ENCODE results near the gene ZNF438. TPM values are rescaled to one million over a fixed set of nuclear protein-coding genes. Genes with fewer than 3 reads are reported as not detected.

Gene ZNF438
- total and polyA plus RNA-seq, 7 experiments from 2014 or later: 3.9 to 9.4 (median 4.2) TPM

DNA sequence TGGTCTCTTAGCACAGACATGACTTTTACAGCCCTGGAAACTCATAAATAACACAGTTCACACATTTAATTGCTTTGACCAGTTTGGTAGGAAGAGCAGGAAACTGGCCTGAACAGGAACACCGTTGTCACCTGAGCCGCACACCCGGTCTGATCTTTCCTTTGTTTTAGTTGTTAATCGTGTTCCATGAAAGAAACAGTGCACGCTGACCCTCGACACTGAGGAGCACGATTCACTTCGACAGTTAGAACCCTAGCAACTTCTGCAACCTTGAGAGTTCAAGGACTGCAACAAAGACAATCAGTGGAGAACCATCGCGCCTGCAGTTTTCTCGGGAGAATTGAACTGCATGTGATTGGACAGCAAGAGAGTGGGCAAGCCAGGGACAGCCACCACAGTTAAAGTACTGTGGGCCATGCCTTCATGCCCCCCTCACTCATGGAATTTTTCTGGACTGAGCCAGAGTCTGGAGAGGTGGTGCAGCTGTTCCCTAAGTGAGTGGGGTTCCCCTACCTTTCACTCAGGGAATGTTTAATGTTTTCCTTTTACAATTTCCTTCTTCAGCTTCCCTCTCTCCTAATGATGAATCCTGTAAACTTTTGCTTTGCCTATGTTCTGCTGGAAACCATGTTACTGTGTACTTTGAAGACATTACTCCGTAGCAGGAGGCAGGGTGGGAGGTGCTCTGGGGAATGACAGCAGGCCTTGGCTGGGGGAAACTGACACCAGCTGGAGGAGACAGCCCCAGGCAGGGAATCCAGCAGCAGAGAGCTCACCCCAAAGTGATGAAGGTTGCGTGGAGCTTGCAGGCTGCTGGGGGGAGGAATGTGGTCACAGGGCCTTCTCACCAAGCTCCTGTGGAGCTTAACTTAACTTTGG lies 198.7 kb downstream of the ZNF438 start:
- ATAC-seq (no peak), DNase-seq (no peak)
- H3K4me1 ChIP-seq (ENCODE audit: control insufficient read depth in 2 of 2, insufficient read depth in 2 of 2, low read length in 2 of 2): no peaks in the 10 kb centered on the region
- Mint-ChIP-seq H3K27me3 (peaks cover 0 to 4% (median 0%) of the 10 kb centered on the region in 5 donors), H3K4me1 (peaks cover 0 to 1% (median 0%) of the 10 kb centered on the region in 7 donors), H3K36me3 (peaks cover 0 to 6% (median 0%) of the 10 kb centered on the region in 5 donors), H3K27ac (peak overlapping the region in 2 of 9 donors; percentile 8 to 34), H3K9me3 (no peaks in the 10 kb centered on the region), H3K4me3 (no peak overlapping the region)
- intact Hi-C loops (cut with micrococcal nuclease): no loop called here
- no peak overlapping the region for H3K27ac ChIP-seq (ENCODE audit: low read depth, low read length)
- H3K4me3 ChIP-seq (ENCODE audit: low read length): no peak overlapping the region
- H3K27me3 ChIP-seq (ENCODE audit: control insufficient read depth in 2 of 2, insufficient read depth in 2 of 2, low read length in 2 of 2): no peaks in the 10 kb centered on the region
- ChIA-PET CTCF (interaction anchor here (1.2 kb wide), 1 partner anchor 20 kb away, joined by 5 read pairs; no protein-coding TSS in a partner anchor), POLR2A (no interaction called here)
- H3K36me3 ChIP-seq (ENCODE audit: control insufficient read depth in 2 of 3, insufficient read depth in 3 of 3, low read length in 3 of 3): no peaks in the 10 kb centered on the region
- H3K9me3 ChIP-seq (ENCODE audit: control insufficient read depth in 2 of 3, low read length in 3 of 3): no peaks in the 10 kb centered on the region

GRCh38 chr10:30832001-30832748 lies 199.5 kb downstream of the ZNF438 start:
- no peak overlapping the region for H3K27ac ChIP-seq (ENCODE audit: low read depth, low read length)
- H3K4me3 ChIP-seq (ENCODE audit: low read length): no peak overlapping the region
- ChIA-PET CTCF (no interaction called here), POLR2A (interaction anchor here (0.7 kb wide), 1 partner anchor 1713 kb away, joined by 3 read pairs; no protein-coding TSS in a partner anchor)
- no peak overlapping the region for H3K4me3 Mint-ChIP-seq
- intact Hi-C loops (cut with micrococcal nuclease): no loop called here
- no peak for DNase-seq
- H3K9me3 ChIP-seq (ENCODE audit: control insufficient read depth in 2 of 3, low read length in 3 of 3): no peaks in the 10 kb centered on the region
- H3K4me1 Mint-ChIP-seq: peaks cover 0 to 1% (median 0%) of the 10 kb centered on the region in 7 donors
- no peaks in the 10 kb centered on the region for H3K4me1 ChIP-seq (ENCODE audit: control insufficient read depth in 2 of 2, insufficient read depth in 2 of 2, low read length in 2 of 2)
- no peaks in the 10 kb centered on the region for H3K27me3 ChIP-seq (ENCODE audit: control insufficient read depth in 2 of 2, insufficient read depth in 2 of 2, low read length in 2 of 2)
- H3K27me3 Mint-ChIP-seq: peaks cover 0 to 4% (median 0%) of the 10 kb centered on the region in 5 donors
- H3K36me3 Mint-ChIP-seq: peaks cover 0 to 3% (median 0%) of the 10 kb centered on the region in 5 donors
- H3K9me3 Mint-ChIP-seq: peaks cover 0 to 2% (median 0%) of the 10 kb centered on the region in 11 donors
- no peak overlapping the region for H3K27ac Mint-ChIP-seq
- no peak for ATAC-seq
- H3K36me3 ChIP-seq (ENCODE audit: control insufficient read depth in 2 of 3, insufficient read depth in 3 of 3, low read length in 3 of 3): no peaks in the 10 kb centered on the region

GRCh38 chr10:30831426-30831825 lies 200.2 kb downstream of the ZNF438 start:
- Histone ChIP-seq H3K36me3 (ENCODE audit: control insufficient read depth in 2 of 3, insufficient read depth in 3 of 3, low read length in 3 of 3) (no peaks in the 10 kb centered on the region), H3K9me3 (ENCODE audit: control insufficient read depth in 2 of 3, low read length in 3 of 3) (no peaks in the 10 kb centered on the region), H3K27ac (ENCODE audit: low read depth, low read length) (no peak overlapping the region), H3K4me3 (ENCODE audit: low read length) (no peak overlapping the region), H3K27me3 (ENCODE audit: control insufficient read depth in 2 of 2, insufficient read depth in 2 of 2, low read length in 2 of 2) (no peaks in the 10 kb centered on the region), H3K4me1 (ENCODE audit: control insufficient read depth in 2 of 2, insufficient read depth in 2 of 2, low read length in 2 of 2) (no peaks in the 10 kb centered on the region)
- no peak overlapping the region for H3K4me3 Mint-ChIP-seq
- H3K27ac Mint-ChIP-seq: no peak overlapping the region
- H3K4me1 Mint-ChIP-seq: peaks cover 0 to 1% (median 0%) of the 10 kb centered on the region in 7 donors
- DNase-seq: no peak
- peaks cover 0 to 4% (median 0%) of the 10 kb centered on the region in 5 donors for H3K27me3 Mint-ChIP-seq
- no peaks in the 10 kb centered on the region for H3K36me3 Mint-ChIP-seq
- CTCF ChIA-PET: no interaction called here
- ATAC-seq: no peak
- POLR2A ChIA-PET: interaction anchor here (0.7 kb wide), 1 partner anchor 1713 kb away, joined by 3 read pairs; no protein-coding TSS in a partner anchor
- peaks cover 0 to 2% (median 0%) of the 10 kb centered on the region in 11 donors for H3K9me3 Mint-ChIP-seq
- intact Hi-C loops (cut with micrococcal nuclease): no loop called here

DNA sequence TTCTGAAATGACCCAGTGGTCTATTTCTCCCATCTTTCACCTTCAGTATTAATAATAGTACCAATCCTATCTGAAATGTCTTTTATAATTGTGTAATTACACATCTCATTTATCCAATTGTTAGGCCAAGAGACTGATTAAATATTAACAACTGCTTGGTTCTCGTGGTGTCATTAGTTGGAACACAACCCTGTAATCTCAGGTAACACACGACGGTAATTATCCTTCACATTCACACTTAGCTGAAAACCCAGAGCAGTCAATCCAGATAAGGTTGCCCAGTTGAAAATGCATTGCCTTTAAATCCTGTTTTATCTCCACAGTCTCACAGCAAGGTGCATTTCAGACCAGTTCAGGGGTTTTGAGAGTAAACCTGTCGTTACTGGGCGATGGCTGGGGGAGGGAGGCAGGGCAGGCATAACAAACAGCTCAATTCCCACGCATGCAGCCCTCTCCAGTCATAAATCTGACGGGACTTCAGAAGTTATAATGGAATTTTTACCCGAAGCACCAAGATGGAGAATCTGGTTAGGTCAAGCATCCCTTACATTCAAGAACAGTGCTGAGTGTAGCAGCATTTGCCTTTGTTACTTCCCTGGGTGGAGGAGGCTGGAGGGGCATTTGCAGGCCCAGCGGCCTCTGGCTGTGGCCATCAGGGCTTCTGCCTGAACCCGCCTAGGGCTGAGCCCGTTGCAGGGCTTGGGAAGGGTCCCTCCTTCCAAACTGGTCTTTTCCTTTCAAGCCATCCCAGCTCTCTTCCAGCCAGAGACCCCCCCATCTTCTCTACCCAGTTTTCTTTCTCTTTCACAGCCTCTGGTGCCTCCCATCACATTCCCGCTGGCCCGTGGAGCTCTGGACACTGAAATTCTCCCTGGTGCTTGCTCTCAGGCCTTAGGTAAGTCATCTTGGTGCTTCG lies 201.1 kb downstream of the ZNF438 start:
- H3K27ac ChIP-seq (ENCODE audit: low read depth, low read length): no peak overlapping the region
- peaks cover 0 to 2% (median 0%) of the 10 kb centered on the region in 11 donors for H3K9me3 Mint-ChIP-seq
- peaks cover 0 to 5% (median 0%) of the 10 kb centered on the region in 5 donors for H3K36me3 Mint-ChIP-seq
- H3K27ac Mint-ChIP-seq: no peak overlapping the region
- no peak for ATAC-seq
- no peaks in the 10 kb centered on the region for H3K9me3 ChIP-seq (ENCODE audit: control insufficient read depth in 2 of 3, low read length in 3 of 3)
- no peak overlapping the region for H3K4me3 ChIP-seq (ENCODE audit: low read length)
- CTCF ChIA-PET: no interaction called here
- no peaks in the 10 kb centered on the region for H3K27me3 ChIP-seq (ENCODE audit: control insufficient read depth in 2 of 2, insufficient read depth in 2 of 2, low read length in 2 of 2)
- DNase-seq: no peak
- no peaks in the 10 kb centered on the region for H3K36me3 ChIP-seq (ENCODE audit: control insufficient read depth in 2 of 3, insufficient read depth in 3 of 3, low read length in 3 of 3)
- H3K4me1 Mint-ChIP-seq: peaks cover 0 to 1% (median 0%) of the 10 kb centered on the region in 7 donors
- no peak overlapping the region for H3K4me3 Mint-ChIP-seq
- POLR2A ChIA-PET: interaction anchor here (1.2 kb wide), 1 partner anchor 10 kb away, joined by 3 read pairs; no protein-coding TSS in a partner anchor
- intact Hi-C loops (cut with micrococcal nuclease): no loop called here
- H3K4me1 ChIP-seq (ENCODE audit: control insufficient read depth in 2 of 2, insufficient read depth in 2 of 2, low read length in 2 of 2): no peaks in the 10 kb centered on the region
- H3K27me3 Mint-ChIP-seq: peaks cover 0 to 4% (median 0%) of the 10 kb centered on the region in 5 donors

- CTCF ChIA-PET: no interaction called here
- Mint-ChIP-seq H3K4me1 (peaks cover 0 to 1% (median 0%) of the 10 kb centered on the region in 7 donors), H3K27ac (no peak overlapping the region), H3K36me3 (peaks cover 0 to 6% (median 0%) of the 10 kb centered on the region in 5 donors), H3K27me3 (peaks cover 0 to 4% (median 0%) of the 10 kb centered on the region in 5 donors), H3K4me3 (no peak overlapping the region), H3K9me3 (peaks cover 0 to 5% (median 0%) of the 10 kb centered on the region in 11 donors)
- ATAC-seq (no peak), DNase-seq (no peak)
- no peaks in the 10 kb centered on the region for H3K9me3 ChIP-seq (ENCODE audit: control insufficient read depth in 2 of 3, low read length in 3 of 3)
- H3K4me3 ChIP-seq (ENCODE audit: low read length): no peak overlapping the region
- no peaks in the 10 kb centered on the region for H3K27me3 ChIP-seq (ENCODE audit: control insufficient read depth in 2 of 2, insufficient read depth in 2 of 2, low read length in 2 of 2)
- no peaks in the 10 kb centered on the region for H3K36me3 ChIP-seq (ENCODE audit: control insufficient read depth in 2 of 3, insufficient read depth in 3 of 3, low read length in 3 of 3)
- H3K4me1 ChIP-seq (ENCODE audit: control insufficient read depth in 2 of 2, insufficient read depth in 2 of 2, low read length in 2 of 2): no peaks in the 10 kb centered on the region
- POLR2A ChIA-PET: interaction anchor here (1.2 kb wide), 1 partner anchor 11 kb away, joined by 3 read pairs; no protein-coding TSS in a partner anchor
- H3K27ac ChIP-seq (ENCODE audit: low read depth, low read length): no peak overlapping the region
- intact Hi-C loops (cut with micrococcal nuclease): no loop called here
Observed at GRCh38 chr10:30829901-30830300, 201.8 kb downstream of the ZNF438 start.

GRCh38 chr10:30828680-30829079 lies 203.0 kb downstream of the ZNF438 start:
- DNase-seq (no peak), ATAC-seq (no peak)
- Histone ChIP-seq H3K4me3 (ENCODE audit: low read length) (no peak overlapping the region), H3K36me3 (ENCODE audit: control insufficient read depth in 2 of 3, insufficient read depth in 3 of 3, low read length in 3 of 3) (no peaks in the 10 kb centered on the region), H3K9me3 (ENCODE audit: control insufficient read depth in 2 of 3, low read length in 3 of 3) (no peaks in the 10 kb centered on the region), H3K27ac (ENCODE audit: low read depth, low read length) (no peak overlapping the region), H3K4me1 (ENCODE audit: control insufficient read depth in 2 of 2, insufficient read depth in 2 of 2, low read length in 2 of 2) (no peaks in the 10 kb centered on the region), H3K27me3 (ENCODE audit: control insufficient read depth in 2 of 2, insufficient read depth in 2 of 2, low read length in 2 of 2) (no peaks in the 10 kb centered on the region)
- Mint-ChIP-seq H3K27me3 (peaks cover 0 to 4% (median 0%) of the 10 kb centered on the region in 5 donors), H3K4me3 (no peak overlapping the region), H3K27ac (no peak overlapping the region), H3K9me3 (peaks cover 0 to 8% (median 0%) of the 10 kb centered on the region in 11 donors), H3K36me3 (peaks cover 0 to 6% (median 0%) of the 10 kb centered on the region in 5 donors), H3K4me1 (peaks cover 0 to 1% (median 0%) of the 10 kb centered on the region in 7 donors)
- intact Hi-C loops (cut with micrococcal nuclease): no loop called here
- POLR2A ChIA-PET: no interaction called here
- CTCF ChIA-PET: no interaction called here

Measured in naive thymus-derived CD4-positive, alpha-beta T cell (primary cell).